Activated naive CD8-positive, alpha-beta T cell treated with anti-CD3 and anti-CD28 coated beads, Interleukin-2, amount 50 U/mL, for 24 hours (primary cell): ENCODE measurements around the gene FXYD4.
"Not testable (repeated sequence)": the region's sequence is repeated elsewhere in the genome, so short reads cannot be mapped to it uniquely, and the experiment has no call there.

Experiments
- ATAC-seq: fragments of 150-1000 bp; cut with Tn5 transposase; one replicate; pipeline ENCODE4 v1.10.0; 2021
- DNase-seq: peaks from one replicate; pipeline ENCODE4 v3.0.0; 2021
- H3K27ac Mint-ChIP-seq: one replicate; pipeline ENCODE4 v1.8.0; 2021; ENCODE audit warnings: mild to moderate bottlenecking, mixed read lengths
- H3K27me3 Mint-ChIP-seq: one replicate; pipeline ENCODE4 v1.8.0; 2021; ENCODE audit warnings: mixed read lengths
- H3K36me3 Mint-ChIP-seq: one replicate; pipeline ENCODE4 v1.8.0; 2021; ENCODE audit warnings: low read depth, mixed read lengths
- H3K4me1 Mint-ChIP-seq: one replicate; pipeline ENCODE4 v1.8.0; 2021; ENCODE audit warnings: mixed read lengths
- H3K4me3 Mint-ChIP-seq: one replicate; pipeline ENCODE4 v1.8.0; 2021; ENCODE audit warnings: mild to moderate bottlenecking, moderate library complexity, mixed read lengths
- H3K9me3 Mint-ChIP-seq: one replicate; pipeline ENCODE4 v1.8.0; 2021; ENCODE audit warnings: mixed read lengths

FXYD4 gene

DNA sequence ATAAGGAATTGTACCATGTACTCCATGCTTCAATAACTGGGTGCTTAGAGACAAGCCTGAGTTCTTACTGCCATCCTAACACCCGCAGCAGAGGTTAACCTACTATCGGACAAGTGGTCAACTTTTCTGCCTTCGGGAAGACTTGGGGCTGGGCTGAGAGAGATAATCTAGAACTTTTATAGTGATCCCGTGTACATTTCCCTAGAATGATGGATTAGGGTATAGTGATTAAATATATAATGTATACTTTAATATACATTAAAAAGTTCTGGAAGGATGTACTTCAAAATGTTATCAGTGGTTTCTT is 49.7 kb downstream of the FXYD4 start:
- peak overlapping the region; percentile 83 for H3K4me3 Mint-ChIP-seq

DNA sequence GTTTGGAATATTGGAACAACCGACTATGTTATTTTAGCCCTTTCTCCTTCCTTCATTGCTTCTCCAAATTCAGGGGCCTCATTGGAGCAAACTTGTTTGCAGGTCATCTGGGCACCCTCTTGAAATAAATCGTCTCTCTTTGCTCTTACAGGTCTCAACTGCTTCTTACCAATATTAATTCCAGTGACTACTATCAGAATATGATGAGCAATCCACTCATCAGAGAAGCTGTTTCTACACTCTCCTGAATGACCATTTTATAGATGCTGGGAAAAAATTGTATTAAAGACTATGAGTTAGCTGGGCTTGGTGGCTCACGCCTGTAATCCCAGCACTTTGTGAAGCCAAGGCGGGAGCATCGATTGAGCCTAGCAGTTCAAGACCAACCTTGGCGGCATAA is 50.1 kb downstream of the FXYD4 start:
- ATAC-seq (no peak), DNase-seq (no peak)
- H3K36me3 Mint-ChIP-seq, result peaks cover 8% of the 10 kb centered on the region
- H3K4me3 Mint-ChIP-seq, result peak overlapping the region; percentile 45
- H3K27me3 Mint-ChIP-seq, result no peaks in the 10 kb centered on the region
- H3K27ac Mint-ChIP-seq, result peak overlapping the region; percentile 54
- peaks cover 57% of the 10 kb centered on the region for H3K4me1 Mint-ChIP-seq
- no peaks in the 10 kb centered on the region for H3K9me3 Mint-ChIP-seq

More for the DNA sequence above, 49.7 kb downstream of the FXYD4 start:
- peak overlapping the region; percentile 97 for H3K27ac Mint-ChIP-seq
- H3K27me3 Mint-ChIP-seq, result no peaks in the 10 kb centered on the region
- ATAC-seq (no peak), DNase-seq (no peak)
- H3K4me1 Mint-ChIP-seq, result peaks cover 55% of the 10 kb centered on the region
- no peaks in the 10 kb centered on the region for H3K9me3 Mint-ChIP-seq
- H3K36me3 Mint-ChIP-seq, result peaks cover 8% of the 10 kb centered on the region

DNA sequence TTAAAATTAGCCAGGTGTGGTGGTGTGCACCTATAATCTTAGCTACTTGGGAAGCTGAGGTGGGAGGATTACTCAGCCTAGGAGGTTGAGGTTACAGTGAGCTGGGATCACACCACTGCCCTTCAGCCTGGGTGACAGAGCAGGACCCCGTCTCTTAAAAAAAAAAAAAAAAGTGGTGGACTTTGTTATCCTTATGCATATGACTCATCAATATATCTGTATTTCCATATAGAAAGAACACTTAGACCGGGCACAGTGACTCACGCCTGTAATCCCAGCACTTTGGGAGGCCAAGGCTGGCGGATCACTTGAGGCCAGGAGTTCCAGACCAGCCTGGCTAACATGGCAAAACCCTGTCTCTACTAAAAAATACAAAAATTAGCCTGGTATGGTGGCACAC is 50.5 kb downstream of the FXYD4 start:
- H3K27me3 Mint-ChIP-seq, H3K36me3 Mint-ChIP-seq, ATAC-seq, DNase-seq, H3K9me3 Mint-ChIP-seq: not testable (repeated sequence)
- Mint-ChIP-seq H3K4me3 (peak overlapping the region; percentile 45), H3K27ac (peak overlapping the region; percentile 54), H3K4me1 (peaks cover 57% of the 10 kb centered on the region)

- peaks cover 8% of the 10 kb centered on the region for H3K36me3 Mint-ChIP-seq
- H3K27me3 Mint-ChIP-seq, result no peaks in the 10 kb centered on the region
- H3K9me3 Mint-ChIP-seq, result no peaks in the 10 kb centered on the region
- no peak overlapping the region for H3K27ac Mint-ChIP-seq
- H3K4me3 Mint-ChIP-seq, result no peak overlapping the region
- DNase-seq (no peak), ATAC-seq (no peak)
- peaks cover 45% of the 10 kb centered on the region for H3K4me1 Mint-ChIP-seq
Observed at GRCh38 chr10:43424416-43424815, 53.0 kb downstream of the FXYD4 start.
